Smooth muscle cell of the pulmonary artery (primary cell): ENCODE results near the gene PTPRF. TPM values are rescaled to one million over a fixed set of nuclear protein-coding genes. Genes with fewer than 3 reads are reported as not detected.

Experiments used
- total RNA-seq: library from RNA; depleted of rRNA; stranded (reverse); fragments of >200 nt; gene quantifications from 2 replicates; pipeline ENCODE4 v1.2.3, GENCODE V29; 2014

The PTPRF gene
- 212 and 364 TPM in 2 replicates for total RNA-seq

DNA sequence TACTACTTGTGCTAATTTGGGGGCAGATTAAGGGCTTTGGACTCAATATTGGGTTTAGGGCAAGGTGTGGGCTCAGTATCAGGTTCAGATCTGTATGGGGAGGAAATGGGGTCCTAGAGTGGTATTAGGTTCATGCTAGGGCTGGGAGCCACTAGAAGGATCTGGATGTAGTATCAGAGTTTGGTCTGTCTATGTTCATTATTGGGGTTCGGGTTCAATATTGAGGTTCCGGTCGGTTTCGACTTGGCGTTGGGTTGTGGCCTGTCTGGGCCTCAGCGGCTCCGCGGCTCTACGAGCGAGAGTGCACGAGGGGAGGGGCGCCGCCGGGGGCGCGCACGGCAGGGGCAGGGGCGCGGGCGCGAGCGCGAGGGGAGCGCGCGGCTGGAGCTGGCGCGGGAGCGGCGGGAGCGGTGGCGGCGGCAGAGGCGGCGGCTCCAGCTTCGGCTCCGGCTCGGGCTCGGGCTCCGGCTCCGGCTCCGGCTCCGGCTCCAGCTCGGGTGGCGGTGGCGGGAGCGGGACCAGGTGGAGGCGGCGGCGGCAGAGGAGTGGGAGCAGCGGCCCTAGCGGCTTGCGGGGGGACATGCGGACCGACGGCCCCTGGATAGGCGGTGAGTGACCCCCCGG is at the start of gene PTPRF:
Gene PTPRF (plus strand): TSS at position 401 of the 624 bp plus-strand sequence. CDS start 14,193 bp downstream, outside the sequence.

Other genes with a start within 250 kb of the PTPRF start
- not detected in 2 replicates for gene C1orf210, start 245.3 kb upstream of the PTPRF start, total RNA-seq
- 0.65 and 1.8 TPM in 2 replicates for gene TIE1, start 229.9 kb upstream of the PTPRF start, total RNA-seq
- not detected in 2 replicates for gene MPL, start 193.1 kb upstream of the PTPRF start, total RNA-seq
- gene CDC20, start 171.9 kb upstream of the PTPRF start, total RNA-seq: 7.9 and 16.5 TPM in 2 replicates
- gene ELOVL1, start 162.9 kb upstream of the PTPRF start, total RNA-seq: 60.1 and 62.8 TPM in 2 replicates
- gene MED8, start 141.1 kb upstream of the PTPRF start, total RNA-seq: 51.9 and 53.1 TPM in 2 replicates
- 42.6 and 43.3 TPM in 2 replicates for gene SZT2, start 141.0 kb upstream of the PTPRF start, total RNA-seq
- gene HYI, start 77.0 kb upstream of the PTPRF start, total RNA-seq: 31.5 and 35.6 TPM in 2 replicates
- gene KDM4A, start 119.3 kb downstream of the PTPRF start, total RNA-seq: 41.8 and 43.9 TPM in 2 replicates
- 21.4 and 27.9 TPM in 2 replicates for gene ST3GAL3, start 176.7 kb downstream of the PTPRF start, total RNA-seq